Hepatocyte (in vitro differentiated cells): Measurements from ENCODE around the gene MATK.

Source experiments
- EZH2 ChIP-seq: fragments of 200-600 bp; sonication (generic); IDR thresholded peaks from 2 replicates; pipeline ENCODE4 v1.6.1; 2016; ENCODE audit warnings: antibody characterized with exemption, mild to moderate bottlenecking, borderline replicate concordance
- EZH2phosphoT487 ChIP-seq: fragments of 200-600 bp; sonication (generic); IDR thresholded peaks from one replicate; pipeline ENCODE4 v1.6.1; 2018; ENCODE audit warnings: antibody characterized with exemption, mild to moderate bottlenecking, low read depth, moderate library complexity; ENCODE audit not compliant: unreplicated experiment, severe bottlenecking
- TF ChIP-seq, protein P1 (sequence below): fragments of 200-600 bp; sonication (generic); IDR thresholded peaks from 2 replicates; pipeline ENCODE4 v1.5.1; 2016; ENCODE audit warnings: antibody characterized with exemption, mild to moderate bottlenecking; ENCODE audit not compliant: poor library complexity

GRCh38 chr19:3817761-3818160 is 31.6 kb upstream of the MATK start:
- TF ChIP-seq, protein P1, sequence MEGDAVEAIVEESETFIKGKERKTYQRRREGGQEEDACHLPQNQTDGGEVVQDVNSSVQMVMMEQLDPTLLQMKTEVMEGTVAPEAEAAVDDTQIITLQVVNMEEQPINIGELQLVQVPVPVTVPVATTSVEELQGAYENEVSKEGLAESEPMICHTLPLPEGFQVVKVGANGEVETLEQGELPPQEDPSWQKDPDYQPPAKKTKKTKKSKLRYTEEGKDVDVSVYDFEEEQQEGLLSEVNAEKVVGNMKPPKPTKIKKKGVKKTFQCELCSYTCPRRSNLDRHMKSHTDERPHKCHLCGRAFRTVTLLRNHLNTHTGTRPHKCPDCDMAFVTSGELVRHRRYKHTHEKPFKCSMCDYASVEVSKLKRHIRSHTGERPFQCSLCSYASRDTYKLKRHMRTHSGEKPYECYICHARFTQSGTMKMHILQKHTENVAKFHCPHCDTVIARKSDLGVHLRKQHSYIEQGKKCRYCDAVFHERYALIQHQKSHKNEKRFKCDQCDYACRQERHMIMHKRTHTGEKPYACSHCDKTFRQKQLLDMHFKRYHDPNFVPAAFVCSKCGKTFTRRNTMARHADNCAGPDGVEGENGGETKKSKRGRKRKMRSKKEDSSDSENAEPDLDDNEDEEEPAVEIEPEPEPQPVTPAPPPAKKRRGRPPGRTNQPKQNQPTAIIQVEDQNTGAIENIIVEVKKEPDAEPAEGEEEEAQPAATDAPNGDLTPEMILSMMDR, result no peak
- TF ChIP-seq EZH2 (no peak), EZH2phosphoT487 (no peak)
